Tibial nerve (tissue), 3 donors: Measurements from ENCODE around the gene FNIP2.

Experiments used
- POLR2A ChIP-seq, 2 donors: fragments of 450-650 bp; IDR thresholded peaks; one replicate each; pipeline ENCODE4 v1.6.1; 2017; ENCODE audit warnings: antibody characterized with exemption in 2 of 2, mild to moderate bottlenecking in 2 of 2, moderate library complexity in 2 of 2
- TF ChIP-seq, protein P1 (sequence below), 5 experiments: fragments of 200-600 bp in 3 of 5; fragments of 450-650 bp in 2 of 5; sonication (generic) in 3 of 5; IDR thresholded peaks; one replicate each; pipeline ENCODE4 v1.5.1; 2016 to 2019; ENCODE audit warnings: antibody characterized with exemption in 5 of 5, mild to moderate bottlenecking in 3 of 5, moderate library complexity in 2 of 5

GRCh38 chr4:158829254-158829653 is 60.4 kb downstream of the FNIP2 start:
- TF ChIP-seq, protein P1, sequence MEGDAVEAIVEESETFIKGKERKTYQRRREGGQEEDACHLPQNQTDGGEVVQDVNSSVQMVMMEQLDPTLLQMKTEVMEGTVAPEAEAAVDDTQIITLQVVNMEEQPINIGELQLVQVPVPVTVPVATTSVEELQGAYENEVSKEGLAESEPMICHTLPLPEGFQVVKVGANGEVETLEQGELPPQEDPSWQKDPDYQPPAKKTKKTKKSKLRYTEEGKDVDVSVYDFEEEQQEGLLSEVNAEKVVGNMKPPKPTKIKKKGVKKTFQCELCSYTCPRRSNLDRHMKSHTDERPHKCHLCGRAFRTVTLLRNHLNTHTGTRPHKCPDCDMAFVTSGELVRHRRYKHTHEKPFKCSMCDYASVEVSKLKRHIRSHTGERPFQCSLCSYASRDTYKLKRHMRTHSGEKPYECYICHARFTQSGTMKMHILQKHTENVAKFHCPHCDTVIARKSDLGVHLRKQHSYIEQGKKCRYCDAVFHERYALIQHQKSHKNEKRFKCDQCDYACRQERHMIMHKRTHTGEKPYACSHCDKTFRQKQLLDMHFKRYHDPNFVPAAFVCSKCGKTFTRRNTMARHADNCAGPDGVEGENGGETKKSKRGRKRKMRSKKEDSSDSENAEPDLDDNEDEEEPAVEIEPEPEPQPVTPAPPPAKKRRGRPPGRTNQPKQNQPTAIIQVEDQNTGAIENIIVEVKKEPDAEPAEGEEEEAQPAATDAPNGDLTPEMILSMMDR (IDR thresholded peaks at IDR 0.05): no peak
- TF ChIP-seq POLR2A (IDR thresholded peaks at IDR 0.05): no peak
